ENCODE results near the gene PTPN23. TPM values are rescaled to one million over a fixed set of nuclear protein-coding genes. Genes with fewer than 3 reads are reported as not detected.

Gene PTPN23
- total and polyA plus RNA-seq, 2 experiments from 2014 or later, result 11.9 to 20.5 TPM

DNA sequence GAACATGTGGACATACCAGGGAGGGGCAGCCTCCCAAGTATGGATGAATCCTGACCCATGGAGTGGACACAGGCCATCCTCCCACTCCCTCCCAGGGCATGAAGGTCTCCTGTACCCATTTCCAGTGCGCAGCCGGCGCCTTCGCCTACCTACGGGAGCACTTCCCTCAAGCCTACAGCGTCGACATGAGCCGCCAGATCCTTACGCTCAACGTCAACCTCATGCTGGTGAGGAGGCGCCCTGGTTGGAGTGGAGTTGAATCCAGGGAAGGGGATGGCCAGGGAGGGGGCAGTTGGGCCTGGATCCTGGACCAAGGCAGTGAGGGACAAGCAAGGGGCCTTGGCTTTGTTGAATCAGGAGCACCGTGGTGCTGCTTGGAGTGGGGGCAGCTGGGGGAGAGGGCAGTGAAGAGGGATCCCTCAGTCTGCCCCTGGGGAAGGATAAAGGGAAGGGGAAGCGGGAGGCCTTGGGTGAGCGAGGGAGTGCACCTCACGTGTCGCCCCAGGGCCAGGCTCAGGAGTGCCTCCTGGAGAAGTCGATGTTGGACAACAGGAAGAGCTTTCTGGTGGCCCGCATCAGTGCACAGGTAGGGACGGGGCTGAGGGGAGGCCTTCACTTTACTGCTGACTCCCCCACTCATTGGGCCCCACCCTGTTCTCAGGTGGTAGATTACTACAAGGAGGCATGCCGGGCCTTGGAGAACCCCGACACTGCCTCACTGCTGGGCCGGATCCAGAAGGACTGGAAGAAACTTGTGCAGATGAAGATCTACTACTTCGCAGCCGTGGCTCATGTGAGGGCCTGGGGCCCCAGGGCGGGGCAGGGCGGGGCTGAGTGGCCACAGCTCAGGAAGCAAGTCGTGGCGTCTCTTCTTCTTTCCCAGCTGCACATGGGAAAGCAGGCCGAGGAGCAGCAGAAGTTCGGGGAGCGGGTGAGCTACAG, 25.3 kb downstream of the PTPN23 start:
- 95% methylated on average over 30 of the region's 31 CpGs for WGBS (ENCODE audit: low lambda C conversion rate, missing lambda C conversion rate)
- peaks cover 34% of the 10 kb centered on the region for H3K79me2 ChIP-seq
- no peaks in the 10 kb centered on the region for H3K27me3 ChIP-seq
- no peaks in the 10 kb centered on the region for H3K36me3 ChIP-seq (replicated peaks; ENCODE audit: insufficient read depth, low read depth)
- TF ChIP-seq, protein P1, sequence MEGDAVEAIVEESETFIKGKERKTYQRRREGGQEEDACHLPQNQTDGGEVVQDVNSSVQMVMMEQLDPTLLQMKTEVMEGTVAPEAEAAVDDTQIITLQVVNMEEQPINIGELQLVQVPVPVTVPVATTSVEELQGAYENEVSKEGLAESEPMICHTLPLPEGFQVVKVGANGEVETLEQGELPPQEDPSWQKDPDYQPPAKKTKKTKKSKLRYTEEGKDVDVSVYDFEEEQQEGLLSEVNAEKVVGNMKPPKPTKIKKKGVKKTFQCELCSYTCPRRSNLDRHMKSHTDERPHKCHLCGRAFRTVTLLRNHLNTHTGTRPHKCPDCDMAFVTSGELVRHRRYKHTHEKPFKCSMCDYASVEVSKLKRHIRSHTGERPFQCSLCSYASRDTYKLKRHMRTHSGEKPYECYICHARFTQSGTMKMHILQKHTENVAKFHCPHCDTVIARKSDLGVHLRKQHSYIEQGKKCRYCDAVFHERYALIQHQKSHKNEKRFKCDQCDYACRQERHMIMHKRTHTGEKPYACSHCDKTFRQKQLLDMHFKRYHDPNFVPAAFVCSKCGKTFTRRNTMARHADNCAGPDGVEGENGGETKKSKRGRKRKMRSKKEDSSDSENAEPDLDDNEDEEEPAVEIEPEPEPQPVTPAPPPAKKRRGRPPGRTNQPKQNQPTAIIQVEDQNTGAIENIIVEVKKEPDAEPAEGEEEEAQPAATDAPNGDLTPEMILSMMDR (IDR thresholded peaks at IDR 0.05; ENCODE audit: poor library complexity), result no peak
- no peak for TF ChIP-seq EZH2phosphoT487 (IDR thresholded peaks at IDR 0.05; ENCODE audit: low read depth, severe bottlenecking, unreplicated experiment)
- no peak overlapping the region for H3K4me3 ChIP-seq
- H4K20me1 ChIP-seq (ENCODE audit: insufficient read depth, poor library complexity, severe bottlenecking), result peaks cover 15% of the 10 kb centered on the region
- no peak overlapping the region for H3K27ac ChIP-seq
- no peak overlapping the region for H2AFZ ChIP-seq
- no peaks in the 10 kb centered on the region for H3K9me3 ChIP-seq (ENCODE audit: low read depth)
- peaks cover 12% of the 10 kb centered on the region for H3K4me1 ChIP-seq (ENCODE audit: insufficient read depth)
- no peak for DNase-seq (ENCODE audit: low spot score)
- no peak overlapping the region for H3K4me2 ChIP-seq
- no peaks in the 10 kb centered on the region for H3K9me2 ChIP-seq (replicated peaks; ENCODE audit: insufficient read depth)

DNA sequence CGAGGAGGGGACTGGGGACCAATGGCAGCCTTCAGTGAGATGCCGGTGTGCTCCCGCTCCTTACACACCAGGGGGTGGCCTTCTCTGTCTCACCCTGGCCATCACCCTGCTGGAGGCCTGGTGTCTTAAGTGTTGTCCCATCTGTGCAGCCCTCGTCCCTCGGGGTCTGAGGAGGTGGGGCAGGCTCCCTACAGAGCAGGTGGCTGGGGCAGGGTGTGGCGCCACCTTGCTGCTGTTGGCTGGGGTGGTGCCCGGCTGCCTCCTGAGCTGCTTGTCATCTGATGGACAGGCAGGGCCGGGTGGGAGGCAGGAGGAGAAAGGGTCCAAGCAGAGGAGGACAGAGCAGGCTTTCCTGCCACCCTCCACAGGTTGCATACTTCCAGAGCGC, 25.9 kb downstream of the PTPN23 start:
- Histone ChIP-seq H3K27me3 (no peaks in the 10 kb centered on the region), H2AFZ (no peak overlapping the region), H3K9me2 (replicated peaks; ENCODE audit: insufficient read depth) (no peaks in the 10 kb centered on the region), H3K9me3 (ENCODE audit: low read depth) (no peaks in the 10 kb centered on the region), H4K20me1 (ENCODE audit: insufficient read depth, poor library complexity, severe bottlenecking) (peaks cover 11% of the 10 kb centered on the region), H3K36me3 (replicated peaks; ENCODE audit: insufficient read depth, low read depth) (no peaks in the 10 kb centered on the region), H3K4me3 (no peak overlapping the region), H3K79me2 (peaks cover 28% of the 10 kb centered on the region), H3K27ac (no peak overlapping the region), H3K4me1 (ENCODE audit: insufficient read depth) (peaks cover 12% of the 10 kb centered on the region), H3K4me2 (no peak overlapping the region)
- DNase-seq (ENCODE audit: low spot score), result no peak
- 96% methylated on average over 9 of the region's 9 CpGs for WGBS (ENCODE audit: low lambda C conversion rate, missing lambda C conversion rate)
- TF ChIP-seq, protein P1 (IDR thresholded peaks at IDR 0.05; ENCODE audit: poor library complexity), result peak; percentile 4
- TF ChIP-seq EZH2phosphoT487 (IDR thresholded peaks at IDR 0.05; ENCODE audit: low read depth, severe bottlenecking, unreplicated experiment), result no peak
- no peak for TF ChIP-seq EZH2 (IDR thresholded peaks at IDR 0.05; ENCODE audit: borderline replicate concordance)

DNA sequence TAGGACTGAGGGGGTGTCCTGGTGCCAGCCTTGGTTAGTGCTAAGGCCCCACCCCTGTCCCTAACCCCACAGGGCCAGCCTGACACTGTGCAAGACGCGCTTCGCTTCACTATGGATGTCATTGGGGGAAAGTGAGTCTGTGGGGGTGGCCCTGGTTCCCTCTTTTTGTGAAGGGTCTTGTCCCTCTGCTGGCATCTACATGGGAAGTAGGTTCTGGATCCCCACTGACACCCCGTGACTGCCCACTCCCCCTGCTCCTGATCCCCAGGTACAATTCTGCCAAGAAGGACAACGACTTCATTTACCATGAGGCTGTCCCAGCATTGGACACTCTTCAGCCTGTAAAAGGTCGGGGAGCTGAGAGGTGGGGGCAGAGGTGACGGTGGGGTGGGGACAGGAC, 26.4 kb downstream of the PTPN23 start:
- WGBS (ENCODE audit: low lambda C conversion rate, missing lambda C conversion rate), result 93% methylated on average over 7 of the region's 7 CpGs
- TF ChIP-seq EZH2 (IDR thresholded peaks at IDR 0.05; ENCODE audit: borderline replicate concordance) (no peak), EZH2phosphoT487 (IDR thresholded peaks at IDR 0.05; ENCODE audit: low read depth, severe bottlenecking, unreplicated experiment) (no peak)
- TF ChIP-seq, protein P1 (IDR thresholded peaks at IDR 0.05; ENCODE audit: poor library complexity), result no peak
- H3K27ac ChIP-seq, result no peak overlapping the region
- peaks cover 11% of the 10 kb centered on the region for H4K20me1 ChIP-seq (ENCODE audit: insufficient read depth, poor library complexity, severe bottlenecking)
- no peak for DNase-seq (ENCODE audit: low spot score)
- no peak overlapping the region for H3K4me3 ChIP-seq
- H3K4me1 ChIP-seq (ENCODE audit: insufficient read depth), result peaks cover 12% of the 10 kb centered on the region
- H3K79me2 ChIP-seq, result peaks cover 23% of the 10 kb centered on the region
- no peak overlapping the region for H3K4me2 ChIP-seq
- H3K27me3 ChIP-seq, result no peaks in the 10 kb centered on the region
- no peaks in the 10 kb centered on the region for H3K36me3 ChIP-seq (replicated peaks; ENCODE audit: insufficient read depth, low read depth)
- H2AFZ ChIP-seq, result no peak overlapping the region
- H3K9me2 ChIP-seq (replicated peaks; ENCODE audit: insufficient read depth), result no peaks in the 10 kb centered on the region
- H3K9me3 ChIP-seq (ENCODE audit: low read depth), result no peaks in the 10 kb centered on the region
